ENCODE data around the gene HTR1E.

- TF ChIP-seq EZH2 (IDR thresholded peaks at IDR 0.05; ENCODE audit: borderline replicate concordance, low read depth, low read length, severe bottlenecking) = no peak
- TF ChIP-seq CTCF (IDR thresholded peaks at IDR 0.05; ENCODE audit: borderline replicate concordance, extremely low read depth, low read length, poor library complexity, severe bottlenecking) = no peak
These were observed 6.6 kb downstream of the HTR1E start for GRCh38 chr6:86943819-86944407.
